Vagina (tissue), 2 donors: Measurements from ENCODE around the gene MYO3B. TPM values are rescaled to one million over a fixed set of nuclear protein-coding genes. Genes with fewer than 3 reads are reported as not detected.

Experiments used
- DNase-seq, 2 donors: peaks; one replicate each; pipeline ENCODE4 v3.0.0-alpha.2; 2017; ENCODE audit errors: extremely low spot score in 2 of 2
- H3K27ac ChIP-seq: fragments of 200-600 bp; sonication (generic); one replicate; pipeline ENCODE4 v1.5.1; 2019
- H3K27me3 ChIP-seq: fragments of 200-600 bp; sonication (generic); one replicate; pipeline ENCODE4 v1.5.1; 2019
- H3K36me3 ChIP-seq, 2 donors: fragments of 200-600 bp; sonication (generic); one replicate each; pipeline ENCODE4 v1.5.1; 2017 to 2019
- H3K4me1 ChIP-seq: fragments of 200-600 bp; sonication (generic); one replicate; pipeline ENCODE4 v1.5.1; 2019
- H3K4me3 ChIP-seq, 2 donors: fragments of 200-600 bp; sonication (generic); 1 replicate in 1 of 2; 2 replicates in 1 of 2; pipeline ENCODE4 v1.5.1; 2016 to 2019
- H3K9me3 ChIP-seq: fragments of 200-600 bp; sonication (generic); one replicate; pipeline ENCODE4 v1.5.1; 2019
- CTCF ChIP-seq, 3 experiments: fragments of 450-650 bp in 2 of 3; fragments of 200-600 bp in 1 of 3; sonication (generic) in 1 of 3; IDR thresholded peaks; one replicate each; pipeline ENCODE4 v1.5.1; 2017 to 2019; ENCODE audit warnings: antibody characterized with exemption in 3 of 3, mild to moderate bottlenecking in 2 of 3, moderate library complexity in 2 of 3
- POLR2A ChIP-seq, 2 donors: fragments of 450-650 bp; IDR thresholded peaks; one replicate each; pipeline ENCODE4 v1.6.1; 2017; ENCODE audit warnings: antibody characterized with exemption in 2 of 2, mild to moderate bottlenecking in 2 of 2, moderate library complexity in 2 of 2
- POLR2AphosphoS5 ChIP-seq, 2 donors: sonication (generic); formaldehyde crosslinking; IDR thresholded peaks; one replicate each; pipeline ENCODE4 v1.9.0; 2017; ENCODE audit warnings: antibody characterized with exemption in 2 of 2, mild to moderate bottlenecking in 2 of 2, low read depth in 1 of 2; ENCODE audit not compliant: insufficient read depth in 1 of 2
- intact Hi-C: fragments of 100-400 bp; cut with DNase I; formaldehyde crosslinking; loops from one replicate; pipeline ENCODE4 v1.15.1; 2023
- total RNA-seq: library from RNA; depleted of rRNA; stranded (reverse); fragments of >200 nt; gene quantifications from one replicate; pipeline ENCODE4 v1.2.3, GENCODE V29; 2016

The MYO3B gene
- total RNA-seq, 1 donor from 2014 or later = 0.49 TPM

DNA sequence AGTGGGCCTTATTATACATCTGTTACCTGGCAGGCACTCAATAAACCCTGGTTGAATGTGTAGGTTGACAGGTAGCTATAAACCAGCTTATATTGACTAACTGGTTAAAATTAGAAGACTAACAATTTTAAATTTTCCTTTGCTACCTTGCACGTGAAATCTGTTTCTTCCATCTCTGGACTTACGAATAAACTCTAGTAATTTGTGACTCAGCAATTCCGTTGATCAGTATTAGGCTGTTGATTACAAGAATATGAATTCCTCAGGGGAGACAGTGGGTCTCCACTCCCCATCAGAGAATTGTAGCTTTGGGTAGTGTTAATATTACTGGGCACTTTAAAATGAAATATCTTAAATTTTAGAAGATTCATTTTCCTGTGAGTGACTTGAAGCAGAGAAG lies 399.4 kb downstream of the MYO3B start:
- no peak overlapping the region for H3K27ac ChIP-seq
- no peaks in the 10 kb centered on the region for H3K27me3 ChIP-seq
- TF ChIP-seq CTCF (IDR thresholded peaks at IDR 0.05) = no peak
- no peak for TF ChIP-seq POLR2AphosphoS5 (IDR thresholded peaks at IDR 0.05; ENCODE audit: insufficient read depth in 1 of 2, low read depth in 1 of 2)
- TF ChIP-seq POLR2A (IDR thresholded peaks at IDR 0.05) = no peak
- no peak for DNase-seq
- no peaks in the 10 kb centered on the region for H3K9me3 ChIP-seq
- intact Hi-C loops = no loop called here
- H3K4me3 ChIP-seq = no peak overlapping the region
- no peaks in the 10 kb centered on the region for H3K36me3 ChIP-seq
- H3K4me1 ChIP-seq = no peaks in the 10 kb centered on the region

DNA sequence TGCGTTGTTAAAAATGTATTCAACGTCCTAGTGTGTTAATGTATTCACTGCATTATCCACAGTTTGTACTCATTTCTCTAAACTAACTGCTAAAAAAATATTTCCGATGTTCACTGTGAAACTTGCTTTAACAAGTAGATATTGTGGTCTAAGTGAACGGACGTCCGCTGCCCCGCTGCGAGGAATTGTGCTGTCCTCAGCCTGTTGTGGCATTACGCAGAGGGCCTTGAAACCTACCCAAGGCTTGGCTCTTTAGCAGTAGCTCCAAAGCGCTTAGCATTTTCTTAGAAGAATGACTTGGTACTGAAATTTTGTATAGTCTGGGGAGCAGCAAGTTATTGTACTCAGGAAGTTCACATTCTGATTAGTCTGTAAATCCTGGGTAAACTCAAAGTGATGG lies 400.7 kb downstream of the MYO3B start:
- H3K9me3 ChIP-seq = no peaks in the 10 kb centered on the region
- intact Hi-C loops = no loop called here
- no peak overlapping the region for H3K27ac ChIP-seq
- H3K4me3 ChIP-seq = no peak overlapping the region
- no peak for DNase-seq
- TF ChIP-seq POLR2A (IDR thresholded peaks at IDR 0.05) (no peak), CTCF (IDR thresholded peaks at IDR 0.05) (no peak), POLR2AphosphoS5 (IDR thresholded peaks at IDR 0.05; ENCODE audit: insufficient read depth in 1 of 2, low read depth in 1 of 2) (no peak)
- no peaks in the 10 kb centered on the region for H3K27me3 ChIP-seq
- no peaks in the 10 kb centered on the region for H3K4me1 ChIP-seq
- no peaks in the 10 kb centered on the region for H3K36me3 ChIP-seq

DNA sequence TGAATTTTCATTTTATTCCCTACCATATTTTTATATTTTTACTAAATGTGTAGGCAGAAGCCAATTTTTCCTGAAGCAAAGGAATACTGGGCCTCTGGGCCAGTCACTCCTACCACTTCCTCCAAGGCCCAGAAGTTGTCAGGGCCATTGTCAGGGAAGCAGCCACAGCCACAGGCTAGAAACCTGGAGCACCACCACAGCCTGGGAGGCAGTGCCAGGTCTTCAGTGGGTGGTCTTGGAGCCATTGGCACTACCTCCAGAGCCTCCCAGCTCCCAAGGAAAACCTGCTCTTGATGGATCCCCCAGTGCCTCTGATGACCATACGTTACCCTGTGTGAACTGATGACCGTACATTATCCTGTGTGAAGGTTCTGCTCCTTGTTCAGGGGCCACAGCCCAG lies 401.6 kb downstream of the MYO3B start:
- Histone ChIP-seq H3K27ac (no peak overlapping the region), H3K9me3 (no peaks in the 10 kb centered on the region), H3K4me3 (no peak overlapping the region), H3K4me1 (no peaks in the 10 kb centered on the region), H3K27me3 (no peaks in the 10 kb centered on the region), H3K36me3 (no peaks in the 10 kb centered on the region)
- intact Hi-C loops = no loop called here
- no peak for DNase-seq
- TF ChIP-seq POLR2A (IDR thresholded peaks at IDR 0.05) (no peak), CTCF (IDR thresholded peaks at IDR 0.05) (no peak), POLR2AphosphoS5 (IDR thresholded peaks at IDR 0.05; ENCODE audit: insufficient read depth in 1 of 2, low read depth in 1 of 2) (no peak)

- TF ChIP-seq POLR2AphosphoS5 (IDR thresholded peaks at IDR 0.05; ENCODE audit: insufficient read depth in 1 of 2, low read depth in 1 of 2) (no peak), CTCF (IDR thresholded peaks at IDR 0.05) (no peak)
- Histone ChIP-seq H3K9me3 (no peaks in the 10 kb centered on the region), H3K36me3 (no peaks in the 10 kb centered on the region), H3K27ac (no peak overlapping the region), H3K27me3 (no peaks in the 10 kb centered on the region), H3K4me1 (no peaks in the 10 kb centered on the region), H3K4me3 (no peak overlapping the region)
- DNase-seq = no peak
- intact Hi-C loops = no loop called here
Observed at GRCh38 chr2:170582313-170582712, 404.4 kb downstream of the MYO3B start.

DNA sequence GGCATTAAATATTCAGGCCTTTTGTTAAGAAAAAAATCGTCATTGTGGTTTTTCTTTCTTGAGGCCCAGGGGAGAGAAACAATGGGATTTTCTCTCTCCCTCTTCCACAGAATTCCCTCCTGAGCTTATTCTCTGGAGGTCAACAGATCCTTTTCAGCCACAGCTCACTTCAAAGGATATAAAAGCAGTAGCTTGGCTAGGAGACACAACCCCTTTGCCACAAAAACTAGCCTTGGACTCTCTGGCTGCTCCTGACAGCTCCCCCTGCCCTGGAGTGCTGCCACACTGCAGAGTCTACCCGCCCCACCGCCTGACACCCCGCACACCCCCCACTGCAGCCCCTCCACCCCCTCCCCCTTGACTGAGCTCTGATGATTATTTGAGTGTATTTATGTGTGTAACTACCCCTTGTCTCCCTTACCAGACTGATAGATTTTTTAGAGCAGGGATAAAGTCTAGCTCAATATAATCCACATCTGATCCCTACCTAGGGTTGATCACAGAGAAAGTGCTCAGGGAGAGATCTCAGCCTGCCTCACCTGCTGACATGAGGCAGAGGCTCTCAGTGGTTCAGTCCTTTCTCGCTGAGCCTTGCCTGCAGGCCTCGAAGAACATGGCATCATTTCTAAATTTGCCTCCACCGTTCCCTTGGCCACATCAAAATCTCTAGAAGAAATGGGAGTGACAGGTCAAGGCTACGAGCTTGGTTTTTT lies 405.0 kb downstream of the MYO3B start:
- DNase-seq = no peak
- Histone ChIP-seq H3K4me1 (no peaks in the 10 kb centered on the region), H3K9me3 (no peaks in the 10 kb centered on the region), H3K4me3 (no peak overlapping the region), H3K36me3 (no peaks in the 10 kb centered on the region), H3K27ac (no peak overlapping the region), H3K27me3 (no peaks in the 10 kb centered on the region)
- intact Hi-C loops = no loop called here
- TF ChIP-seq CTCF (IDR thresholded peaks at IDR 0.05) (no peak), POLR2AphosphoS5 (IDR thresholded peaks at IDR 0.05; ENCODE audit: insufficient read depth in 1 of 2, low read depth in 1 of 2) (no peak), POLR2A (IDR thresholded peaks at IDR 0.05) (no peak)
